GM13977 (cell line): ENCODE results near the gene BBOX1.

Experiments
- DNase-seq: peaks from one replicate; pipeline ENCODE4 v3.0.0; 2012; ENCODE audit warnings: low spot score
- CTCF ChIP-seq: IDR thresholded peaks from 2 replicates; pipeline ENCODE4 v1.5.1; 2012; ENCODE audit warnings: mild to moderate bottlenecking, control low read depth; ENCODE audit not compliant: insufficient read depth; ENCODE audit errors: extremely low read depth, missing control alignments
- in situ Hi-C: fragments of 300-500 bp; cut with MboI; formaldehyde crosslinking; loops from one replicate; pipeline ENCODE4 v1.12.0; 2022; ENCODE audit warnings: low sequenced_read_pairs, low pct_unique_long_range_greater_than_20kb, mixed read lengths, inconsistent platforms; ENCODE audit not compliant: unreplicated experiment

BBOX1 gene

DNA sequence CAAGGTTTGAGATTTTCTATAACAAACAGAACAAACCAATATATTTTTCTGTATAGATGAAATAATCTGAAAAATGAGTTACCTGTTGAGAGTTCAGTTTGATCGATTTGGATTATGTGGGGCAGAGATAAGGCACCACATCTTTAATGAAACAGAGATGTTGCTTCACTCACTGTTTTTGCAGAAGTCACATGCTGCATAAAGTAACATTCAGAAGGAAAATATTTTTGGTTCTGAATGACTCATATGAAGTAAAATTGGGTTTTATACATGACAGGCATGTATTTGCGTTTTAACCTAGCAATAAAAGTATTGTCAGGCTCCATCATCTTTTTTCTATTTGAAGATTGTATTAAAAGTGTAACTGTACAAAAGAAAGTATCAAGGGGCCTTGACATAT lies 77.8 kb downstream of the BBOX1 start:
- in situ Hi-C loops, result no loop called here
- TF ChIP-seq CTCF, result no peak
- no peak for DNase-seq

GRCh38 chr11:27118949-27119348 lies 78.3 kb downstream of the BBOX1 start:
- in situ Hi-C loops, result no loop called here
- TF ChIP-seq CTCF, result no peak
- DNase-seq, result no peak

DNA sequence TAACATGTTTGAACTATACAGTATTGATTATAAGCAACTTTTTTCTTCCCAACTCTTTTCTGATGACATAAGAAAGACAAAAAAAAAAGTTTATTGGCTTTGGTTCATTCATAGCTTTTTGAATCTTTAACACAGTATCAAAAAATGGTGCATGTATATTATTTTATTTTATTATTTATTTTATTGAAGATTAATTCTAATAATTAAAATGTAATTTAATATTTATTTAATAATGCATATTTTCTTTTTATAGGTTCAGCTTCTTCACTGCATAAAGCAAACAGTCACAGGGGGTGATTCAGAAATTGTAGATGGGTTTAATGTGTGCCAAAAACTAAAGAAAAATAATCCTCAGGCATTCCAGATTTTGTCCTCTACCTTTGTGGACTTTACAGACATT lies 78.8 kb downstream of the BBOX1 start:
- no peak for TF ChIP-seq CTCF
- no peak for DNase-seq
- in situ Hi-C loops, result no loop called here

- in situ Hi-C loops, result no loop called here
- TF ChIP-seq CTCF, result no peak
- no peak for DNase-seq
Observed at GRCh38 chr11:27120211-27120610, 79.6 kb downstream of the BBOX1 start.

- TF ChIP-seq CTCF, result no peak
- no peak for DNase-seq
- in situ Hi-C loops, result no loop called here
Observed at GRCh38 chr11:27122001-27122400, 81.4 kb downstream of the BBOX1 start.

DNA sequence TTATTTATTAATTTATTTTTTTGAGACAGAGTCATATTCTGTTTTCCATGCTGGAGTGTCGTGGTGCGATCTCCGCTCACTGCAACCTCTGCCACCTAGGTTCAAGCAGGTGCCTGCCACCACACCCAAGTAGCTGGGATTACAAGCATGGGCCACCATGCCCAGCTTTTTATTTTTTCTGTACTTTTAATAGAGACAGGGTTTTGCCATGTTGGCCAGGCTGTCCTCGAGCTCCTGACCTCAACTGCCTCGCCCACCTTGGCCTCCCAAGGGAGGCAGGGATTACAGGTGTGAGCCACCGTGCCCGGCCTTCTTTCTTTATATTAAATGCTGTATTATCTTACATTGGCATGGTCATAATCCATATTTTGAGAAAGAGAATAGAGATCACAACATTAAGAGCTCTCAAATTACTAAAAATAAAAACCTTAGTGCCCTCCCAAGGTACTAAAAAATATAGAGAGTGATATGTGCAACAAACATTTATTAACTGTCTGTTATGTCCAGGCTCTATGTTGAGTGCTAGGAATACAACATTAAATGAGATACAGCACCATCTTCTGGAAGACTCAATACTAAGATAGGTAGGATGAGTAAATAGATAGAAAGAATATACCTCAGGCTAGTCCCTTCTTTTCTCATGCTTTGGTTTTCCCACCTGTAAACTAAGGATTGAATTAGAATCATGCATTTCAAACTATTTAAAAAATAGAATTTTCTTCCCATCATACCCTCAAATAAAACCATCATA lies 84.1 kb downstream of the BBOX1 start:
- DNase-seq, result no peak

More for the DNA sequence above, 84.1 kb downstream of the BBOX1 start:
- in situ Hi-C loops, result no loop called here
- no peak for TF ChIP-seq CTCF
